GM20000 (cell line): ENCODE measurements around the gene ATG12.
A peak's percentile ranks its signal among the peaks of the same experiment; 100 is the strongest.
"Not testable (repeated sequence)": the region's sequence is repeated elsewhere in the genome, so short reads cannot be mapped to it uniquely, and the experiment has no call there.

Experiments
- DNase-seq: peaks from one replicate; pipeline ENCODE4 v3.0.0; 2012; ENCODE audit warnings: low spot score
- TF ChIP-seq, protein P1 (sequence below): IDR thresholded peaks from 2 replicates; pipeline ENCODE4 v1.5.1; 2012; ENCODE audit warnings: mild to moderate bottlenecking, control low read depth; ENCODE audit errors: extremely low read depth, missing control alignments

Gene ATG12

GRCh38 chr5:115842089-115842935, 947 bp upstream of the ATG12 start:
- TF ChIP-seq, protein P1, sequence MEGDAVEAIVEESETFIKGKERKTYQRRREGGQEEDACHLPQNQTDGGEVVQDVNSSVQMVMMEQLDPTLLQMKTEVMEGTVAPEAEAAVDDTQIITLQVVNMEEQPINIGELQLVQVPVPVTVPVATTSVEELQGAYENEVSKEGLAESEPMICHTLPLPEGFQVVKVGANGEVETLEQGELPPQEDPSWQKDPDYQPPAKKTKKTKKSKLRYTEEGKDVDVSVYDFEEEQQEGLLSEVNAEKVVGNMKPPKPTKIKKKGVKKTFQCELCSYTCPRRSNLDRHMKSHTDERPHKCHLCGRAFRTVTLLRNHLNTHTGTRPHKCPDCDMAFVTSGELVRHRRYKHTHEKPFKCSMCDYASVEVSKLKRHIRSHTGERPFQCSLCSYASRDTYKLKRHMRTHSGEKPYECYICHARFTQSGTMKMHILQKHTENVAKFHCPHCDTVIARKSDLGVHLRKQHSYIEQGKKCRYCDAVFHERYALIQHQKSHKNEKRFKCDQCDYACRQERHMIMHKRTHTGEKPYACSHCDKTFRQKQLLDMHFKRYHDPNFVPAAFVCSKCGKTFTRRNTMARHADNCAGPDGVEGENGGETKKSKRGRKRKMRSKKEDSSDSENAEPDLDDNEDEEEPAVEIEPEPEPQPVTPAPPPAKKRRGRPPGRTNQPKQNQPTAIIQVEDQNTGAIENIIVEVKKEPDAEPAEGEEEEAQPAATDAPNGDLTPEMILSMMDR = no peak
- DNase-seq = peak; percentile 48

DNA sequence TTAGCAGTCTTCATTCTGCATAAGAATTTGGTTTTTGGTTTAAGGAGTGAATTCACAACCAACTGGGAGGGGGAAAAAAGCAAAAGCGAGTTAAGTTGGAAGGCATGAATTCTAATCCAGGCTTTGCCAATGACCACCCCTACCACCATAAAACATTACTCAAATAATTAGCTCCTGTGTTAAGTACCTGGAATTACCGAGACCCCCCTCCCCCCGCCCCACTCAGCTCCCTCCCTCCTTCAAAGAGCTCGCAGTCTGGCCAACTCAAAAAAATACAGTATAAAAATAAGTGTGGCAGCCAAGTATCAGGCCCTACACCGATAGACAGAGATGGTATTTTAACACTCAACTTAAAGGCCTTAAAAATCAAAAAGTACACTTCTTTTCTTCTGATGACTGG, 492 bp downstream of the ATG12 start:
- no peak for DNase-seq
- TF ChIP-seq, protein P1 = no peak

DNA sequence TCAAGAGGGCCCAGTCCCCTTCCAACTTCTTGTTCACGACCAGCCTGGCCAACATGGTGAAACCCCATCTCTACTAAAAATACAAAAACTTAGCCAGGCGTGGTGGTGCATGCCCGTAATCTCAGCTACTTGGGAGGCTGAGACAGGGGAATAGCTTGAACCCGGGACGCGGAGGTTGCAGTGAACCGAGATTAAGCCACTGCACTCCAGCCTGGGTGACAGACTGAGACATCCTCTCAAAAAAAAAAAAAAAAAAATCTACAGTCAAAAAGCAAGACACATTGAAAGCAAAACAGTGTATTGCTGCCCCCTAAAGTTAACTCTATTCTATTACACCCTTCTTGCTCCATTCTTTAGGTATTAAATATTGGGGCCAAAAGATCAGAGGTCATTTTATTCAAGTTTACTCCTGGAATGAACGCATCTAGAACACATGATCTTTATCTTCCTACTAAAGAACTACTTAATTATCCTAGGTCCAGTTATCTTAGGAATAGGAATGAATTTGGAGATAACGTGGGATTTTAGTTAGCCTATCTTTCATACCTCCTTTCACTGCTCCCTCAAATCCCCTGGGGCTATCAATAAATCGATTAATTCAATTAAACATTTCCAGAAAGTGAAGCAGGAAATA, 2.4 kb downstream of the ATG12 start:
- TF ChIP-seq, protein P1 = peak; percentile 29
- peak; percentile 64 for DNase-seq

DNA sequence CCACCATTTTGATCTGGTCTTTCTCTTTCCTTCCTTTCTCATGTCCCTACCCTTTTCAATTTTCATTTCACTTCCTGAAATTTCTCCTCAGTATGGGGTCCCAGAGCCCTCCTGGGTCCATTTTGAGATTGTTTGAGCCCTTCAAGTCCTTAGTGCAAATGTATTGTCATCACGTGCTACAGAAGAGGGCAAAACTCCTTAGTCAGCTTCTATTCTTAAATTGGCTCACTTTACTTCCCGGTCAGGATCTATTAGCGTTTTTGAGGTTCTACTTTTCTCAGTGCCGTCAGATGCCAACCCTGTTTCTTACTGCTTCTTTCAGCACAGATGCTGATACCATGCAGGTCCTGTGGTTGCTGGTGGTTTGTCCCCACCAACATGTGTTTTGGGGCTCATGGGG, 5.9 kb downstream of the ATG12 start:
- TF ChIP-seq, protein P1 = no peak
- no peak for DNase-seq

DNA sequence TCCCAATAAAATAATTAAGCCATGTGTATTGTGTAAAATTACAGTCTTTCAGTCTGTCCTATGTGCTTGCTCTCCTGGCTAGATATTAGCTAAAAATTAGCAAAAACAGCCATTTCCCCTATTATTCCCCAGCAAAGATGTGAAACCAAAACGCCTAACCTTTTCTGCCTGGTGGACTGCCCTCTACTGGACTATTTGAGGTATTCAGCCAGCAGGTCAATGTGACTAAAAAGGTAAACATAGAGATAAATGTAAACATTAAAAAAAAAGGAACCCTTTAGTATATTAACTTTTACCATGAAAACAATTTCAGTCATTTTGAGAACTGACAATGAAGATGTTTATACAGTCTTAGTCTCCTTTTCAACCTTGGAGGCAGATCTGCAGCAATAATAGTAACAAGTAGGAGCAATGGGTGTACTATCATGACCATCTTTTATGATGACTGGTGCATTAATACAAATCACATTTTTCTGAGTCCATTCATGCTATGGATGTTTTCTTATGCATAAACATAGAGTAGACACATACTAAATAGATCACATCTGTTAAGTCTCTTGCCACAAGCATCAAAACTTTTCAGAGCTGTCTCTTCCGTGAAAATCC, 10.1 kb downstream of the ATG12 start:
- TF ChIP-seq, protein P1 = peak; percentile 83
- peak; percentile 49 for DNase-seq

DNA sequence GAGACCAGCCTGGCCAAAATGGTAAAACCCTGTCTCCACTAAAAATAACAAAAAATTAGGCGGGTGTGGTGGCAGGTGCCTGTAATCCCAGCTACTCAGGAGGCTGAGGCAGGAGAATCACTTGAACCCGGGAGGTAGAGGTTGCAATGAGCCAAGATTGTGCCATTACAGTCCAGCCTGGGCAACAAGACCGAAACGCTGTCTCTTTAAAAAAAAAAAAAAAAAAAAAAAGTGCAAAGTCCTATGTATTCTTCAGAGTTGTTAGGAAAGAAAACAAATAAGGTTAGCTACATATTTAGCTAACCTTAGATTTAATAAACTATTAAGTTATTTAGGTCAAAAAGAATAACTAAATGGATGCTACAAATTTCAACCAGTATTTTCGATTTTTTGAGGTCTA, 11.5 kb downstream of the ATG12 start:
- TF ChIP-seq, protein P1 = no peak
- DNase-seq = no peak

DNA sequence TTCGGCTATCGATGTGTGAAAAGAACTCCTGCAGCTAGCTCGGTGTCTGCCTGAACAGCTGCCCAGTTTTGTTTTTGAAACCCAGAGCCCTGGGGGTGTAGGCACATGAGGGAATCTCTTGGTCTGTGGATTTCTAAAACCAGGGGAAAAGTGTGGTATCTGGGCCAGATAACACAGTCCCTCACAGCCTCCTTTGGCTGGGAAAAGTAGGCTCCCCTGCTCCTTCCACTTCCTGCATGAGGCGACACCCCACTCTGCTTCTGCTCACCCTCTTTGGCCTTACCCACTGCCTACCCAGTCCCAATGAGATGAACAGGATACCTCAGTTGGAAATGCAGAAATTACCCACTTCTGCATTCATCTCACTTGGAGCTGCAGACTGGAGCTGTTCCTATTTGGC, 15.4 kb downstream of the ATG12 start:
- DNase-seq = no peak
- TF ChIP-seq, protein P1 = no peak

GRCh38 chr5:115824983-115825382, 16.4 kb downstream of the ATG12 start:
- not testable (repeated sequence) for DNase-seq
